ENCODE measurements around the gene GOT1. TPM values are rescaled to one million over a fixed set of nuclear protein-coding genes. Genes with fewer than 3 reads are reported as not detected.

GOT1 gene
- total RNA-seq, 2 experiments from 2014 or later, result 3.5 to 5.7 TPM

- H3K27me3 Mint-ChIP-seq, result peaks cover 30% of the 10 kb centered on the region
- intact Hi-C loops (cut with DNase I, micrococcal nuclease), result no loop called here
- Histone ChIP-seq H3K36me3 (ENCODE audit: insufficient read depth, low read length) (no peaks in the 10 kb centered on the region), H3K4me3 (ENCODE audit: low read length) (no peak overlapping the region), H3K4me1 (ENCODE audit: insufficient read depth, low read length) (no peaks in the 10 kb centered on the region), H3K9me3 (ENCODE audit: control insufficient read depth in 1 of 2, insufficient read depth in 1 of 2, low read length in 2 of 2) (no peaks in the 10 kb centered on the region), H3K27me3 (ENCODE audit: control insufficient read depth in 1 of 2, insufficient read depth in 2 of 2, low read length in 2 of 2) (peaks cover 5 to 11% of the 10 kb centered on the region in 2 experiments), H3K27ac (ENCODE audit: low read depth in 1 of 2, low read length in 2 of 2) (no peak overlapping the region)
- no peaks in the 10 kb centered on the region for H3K9me3 Mint-ChIP-seq
- H3K4me1 Mint-ChIP-seq (ENCODE audit: low read depth), result peaks cover 6% of the 10 kb centered on the region
- no peak overlapping the region for H3K27ac Mint-ChIP-seq
- POLR2A ChIA-PET, result no interaction called here
- ATAC-seq (ENCODE audit: poor library complexity) (no peak), DNase-seq (no peak)
- H3K36me3 Mint-ChIP-seq (ENCODE audit: low read depth), result no peaks in the 10 kb centered on the region
- CTCF ChIA-PET, result no interaction called here
- no peak overlapping the region for H3K4me3 Mint-ChIP-seq
- no peak for TF ChIP-seq CTCF (IDR thresholded peaks at IDR 0.05)
Observed at GRCh38 chr10:99369551-99369950, 60.9 kb downstream of the GOT1 start.

GRCh38 chr10:99369126-99369525 lies 61.3 kb downstream of the GOT1 start:
- H3K27ac ChIP-seq (ENCODE audit: low read depth in 1 of 2, low read length in 2 of 2), result no peak overlapping the region
- no peak overlapping the region for H3K4me3 ChIP-seq (ENCODE audit: low read length)
- no peaks in the 10 kb centered on the region for H3K36me3 Mint-ChIP-seq (ENCODE audit: low read depth)
- H3K27ac Mint-ChIP-seq, result no peak overlapping the region
- no peak overlapping the region for H3K4me3 Mint-ChIP-seq
- H3K27me3 ChIP-seq (ENCODE audit: control insufficient read depth in 1 of 2, insufficient read depth in 2 of 2, low read length in 2 of 2), result peaks cover 5 to 11% of the 10 kb centered on the region in 2 experiments
- ATAC-seq (ENCODE audit: poor library complexity), result no peak
- intact Hi-C loops (cut with DNase I, micrococcal nuclease), result no loop called here
- no peak for TF ChIP-seq CTCF (IDR thresholded peaks at IDR 0.05)
- peaks cover 30% of the 10 kb centered on the region for H3K27me3 Mint-ChIP-seq
- ChIA-PET POLR2A (no interaction called here), CTCF (no interaction called here)
- no peaks in the 10 kb centered on the region for H3K9me3 ChIP-seq (ENCODE audit: control insufficient read depth in 1 of 2, insufficient read depth in 1 of 2, low read length in 2 of 2)
- H3K4me1 ChIP-seq (ENCODE audit: insufficient read depth, low read length), result no peaks in the 10 kb centered on the region
- no peaks in the 10 kb centered on the region for H3K9me3 Mint-ChIP-seq
- H3K36me3 ChIP-seq (ENCODE audit: insufficient read depth, low read length), result no peaks in the 10 kb centered on the region
- no peak for DNase-seq
- H3K4me1 Mint-ChIP-seq (ENCODE audit: low read depth), result peaks cover 6% of the 10 kb centered on the region

GRCh38 chr10:99368646-99369045 lies 61.8 kb downstream of the GOT1 start:
- H3K36me3 Mint-ChIP-seq (ENCODE audit: low read depth), result no peaks in the 10 kb centered on the region
- H3K27me3 ChIP-seq (ENCODE audit: control insufficient read depth in 1 of 2, insufficient read depth in 2 of 2, low read length in 2 of 2), result peaks cover 5 to 11% of the 10 kb centered on the region in 2 experiments
- intact Hi-C loops (cut with DNase I, micrococcal nuclease), result no loop called here
- ChIA-PET CTCF (no interaction called here), POLR2A (no interaction called here)
- no peak overlapping the region for H3K4me3 ChIP-seq (ENCODE audit: low read length)
- H3K4me3 Mint-ChIP-seq, result no peak overlapping the region
- DNase-seq (no peak), ATAC-seq (ENCODE audit: poor library complexity) (no peak)
- no peaks in the 10 kb centered on the region for H3K4me1 ChIP-seq (ENCODE audit: insufficient read depth, low read length)
- no peaks in the 10 kb centered on the region for H3K9me3 ChIP-seq (ENCODE audit: control insufficient read depth in 1 of 2, insufficient read depth in 1 of 2, low read length in 2 of 2)
- no peaks in the 10 kb centered on the region for H3K36me3 ChIP-seq (ENCODE audit: insufficient read depth, low read length)
- TF ChIP-seq CTCF (IDR thresholded peaks at IDR 0.05), result no peak
- H3K9me3 Mint-ChIP-seq, result no peaks in the 10 kb centered on the region
- H3K27ac ChIP-seq (ENCODE audit: low read depth in 1 of 2, low read length in 2 of 2), result no peak overlapping the region
- peaks cover 30% of the 10 kb centered on the region for H3K27me3 Mint-ChIP-seq
- no peak overlapping the region for H3K27ac Mint-ChIP-seq
- peaks cover 6% of the 10 kb centered on the region for H3K4me1 Mint-ChIP-seq (ENCODE audit: low read depth)
